Urinary bladder (tissue), 4 donors: ENCODE data around the gene CHCHD6. TPM values are rescaled to one million over a fixed set of nuclear protein-coding genes. Genes with fewer than 3 reads are reported as not detected.

ENCODE experiments used
- DNase-seq: peaks from one replicate; pipeline ENCODE4 v3.0.0-alpha.2; 2015; ENCODE audit errors: extremely low spot score
- H3K27ac ChIP-seq: one replicate; pipeline ENCODE4 v1.5.1; 2013; ENCODE audit warnings: low read depth, mild to moderate bottlenecking, moderate library complexity
- H3K36me3 ChIP-seq: one replicate; pipeline ENCODE4 v1.6.1; 2013; ENCODE audit warnings: mild to moderate bottlenecking, moderate library complexity; ENCODE audit not compliant: insufficient read depth
- H3K4me1 ChIP-seq: one replicate; pipeline ENCODE4 v1.6.1; 2013; ENCODE audit warnings: mild to moderate bottlenecking, moderate library complexity; ENCODE audit not compliant: insufficient read depth
- H3K4me3 ChIP-seq: one replicate; pipeline ENCODE4 v1.5.1; 2013; ENCODE audit warnings: low read depth, low read length
- WGBS: extraction: QIAGEN DNeasy Blood & Tissue Kit; methylation state at CpG from one replicate; pipeline ENCODE4 v1.1.7; 2013; 5-methylcytosine and 5-hydroxymethylcytosine counted together
- polyA plus RNA-seq: library from polyadenylated mRNA; stranded (reverse); fragments of 200-250 nt; gene quantifications from one replicate; pipeline ENCODE4 v1.2.3, GENCODE V29; 2013
- total RNA-seq: library from RNA; depleted of rRNA; stranded (reverse); fragments of >200 nt; gene quantifications from one replicate; pipeline ENCODE4 v1.2.3, GENCODE V29; 2014
- donor health status: healthy with polysubstance abuse.
- donor health status: healthy.

The CHCHD6 gene
- total and polyA plus RNA-seq, 2 donors: 5.4 to 20.9 TPM

DNA sequence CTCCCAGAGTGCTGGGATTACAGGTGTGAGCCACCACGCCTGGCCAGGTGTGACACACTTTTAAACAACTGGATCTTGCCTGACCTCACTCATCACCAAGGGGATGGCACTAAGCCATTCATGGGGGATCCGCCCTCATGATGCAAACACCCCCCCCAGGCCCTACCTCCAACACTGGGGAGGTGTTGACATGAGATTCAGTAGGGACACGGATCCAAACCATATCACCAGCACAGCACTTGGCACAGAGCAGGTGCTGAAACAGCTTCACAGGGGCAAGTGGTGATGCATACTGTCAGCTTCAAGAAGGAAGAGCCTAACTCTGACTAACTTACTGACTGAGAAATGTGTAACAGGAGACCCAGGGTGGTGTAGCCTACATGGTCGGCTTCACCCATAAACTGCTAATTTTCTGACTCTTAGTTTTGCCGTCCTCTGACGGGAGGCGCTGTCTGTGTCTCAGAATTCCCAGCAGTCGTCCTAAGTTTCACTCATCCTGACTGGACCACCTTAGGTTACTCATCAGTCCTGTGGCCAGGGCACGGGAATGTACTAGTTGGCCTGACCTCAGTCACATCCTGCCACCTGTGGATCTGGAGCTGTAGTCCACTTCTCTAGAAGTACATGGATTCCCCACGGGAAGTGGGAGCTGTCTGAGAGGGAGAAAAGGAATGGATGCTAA, 197.0 kb downstream of the CHCHD6 start:
- 92% methylated on average over 10 of the region's 10 CpGs for WGBS
- H3K36me3 ChIP-seq: no peaks in the 10 kb centered on the region

DNA sequence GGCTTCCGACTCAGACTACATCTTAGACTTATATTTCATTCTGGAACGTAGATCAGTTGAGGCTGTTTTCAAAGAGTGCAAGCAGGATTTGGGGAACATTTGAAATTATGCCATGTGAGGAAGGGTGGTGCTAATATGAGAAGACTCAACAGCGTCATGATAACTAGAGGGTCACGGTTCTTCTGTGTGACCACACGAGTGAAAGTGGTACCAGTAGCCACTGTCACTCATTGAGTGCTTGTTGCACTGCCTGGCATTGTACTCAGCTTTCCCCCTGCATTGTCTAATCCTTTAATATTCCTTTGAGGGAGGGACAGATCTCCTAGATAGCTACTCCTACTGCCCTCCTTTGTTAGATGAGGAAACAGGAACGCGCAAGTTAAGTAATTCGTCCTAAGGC, 197.6 kb downstream of the CHCHD6 start:
- H3K36me3 ChIP-seq: no peaks in the 10 kb centered on the region
- no peak overlapping the region for H3K27ac ChIP-seq
- DNase-seq: no peak
- 96% methylated on average over 8 of the region's 8 CpGs for WGBS
- no peak overlapping the region for H3K4me3 ChIP-seq
- no peaks in the 10 kb centered on the region for H3K4me1 ChIP-seq

More for the DNA sequence above, 197.0 kb downstream of the CHCHD6 start:
- DNase-seq: no peak
- Histone ChIP-seq H3K4me1 (no peaks in the 10 kb centered on the region), H3K4me3 (no peak overlapping the region), H3K27ac (no peak overlapping the region)

DNA sequence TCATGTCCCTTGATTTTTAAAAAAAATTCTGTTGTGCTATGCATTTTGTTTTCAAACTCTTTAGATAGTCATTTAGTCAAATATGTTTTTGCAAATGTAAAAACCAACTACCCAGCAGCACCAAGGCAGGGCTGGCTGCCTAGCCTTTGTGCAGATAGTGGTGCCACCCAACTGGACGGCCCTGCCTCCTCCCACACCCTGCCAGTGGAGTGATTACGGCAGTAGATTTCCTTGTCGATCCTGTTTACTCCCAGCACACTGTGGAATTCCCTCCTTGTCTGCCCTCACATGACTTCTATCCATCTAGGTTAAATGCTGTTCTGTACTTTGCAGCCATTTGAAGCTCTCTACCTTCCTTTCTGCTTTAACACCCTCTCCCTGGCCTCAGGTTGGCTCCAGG, 199.5 kb downstream of the CHCHD6 start:
- no peak for DNase-seq
- Histone ChIP-seq H3K4me1 (no peaks in the 10 kb centered on the region), H3K36me3 (no peaks in the 10 kb centered on the region), H3K27ac (no peak overlapping the region), H3K4me3 (no peak overlapping the region)
- 74% methylated on average over 3 of the region's 3 CpGs for WGBS

DNA sequence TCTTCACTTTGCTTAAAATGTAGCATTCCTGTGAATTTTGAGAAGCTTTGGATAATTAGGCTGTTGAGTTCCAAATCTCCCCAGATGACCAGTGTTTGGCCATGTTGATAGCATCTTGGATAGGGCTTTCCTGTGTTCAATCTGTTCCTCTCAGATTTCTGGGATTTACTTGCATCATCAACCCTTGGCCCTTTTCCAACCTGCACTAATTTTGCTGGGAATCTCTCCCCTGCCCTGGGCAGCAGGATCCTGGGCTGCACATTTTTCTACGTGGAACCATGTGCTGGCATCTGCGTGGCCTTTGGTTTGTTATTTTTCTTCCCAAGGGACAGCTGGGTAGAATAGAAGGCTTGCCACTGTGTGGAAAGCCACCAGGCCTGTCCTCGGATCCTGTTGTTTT, 203.5 kb downstream of the CHCHD6 start:
- Histone ChIP-seq H3K27ac (no peak overlapping the region), H3K4me3 (no peak overlapping the region), H3K36me3 (no peaks in the 10 kb centered on the region), H3K4me1 (no peaks in the 10 kb centered on the region)
- WGBS: 85% methylated on average over 3 of the region's 3 CpGs
- no peak for DNase-seq

DNA sequence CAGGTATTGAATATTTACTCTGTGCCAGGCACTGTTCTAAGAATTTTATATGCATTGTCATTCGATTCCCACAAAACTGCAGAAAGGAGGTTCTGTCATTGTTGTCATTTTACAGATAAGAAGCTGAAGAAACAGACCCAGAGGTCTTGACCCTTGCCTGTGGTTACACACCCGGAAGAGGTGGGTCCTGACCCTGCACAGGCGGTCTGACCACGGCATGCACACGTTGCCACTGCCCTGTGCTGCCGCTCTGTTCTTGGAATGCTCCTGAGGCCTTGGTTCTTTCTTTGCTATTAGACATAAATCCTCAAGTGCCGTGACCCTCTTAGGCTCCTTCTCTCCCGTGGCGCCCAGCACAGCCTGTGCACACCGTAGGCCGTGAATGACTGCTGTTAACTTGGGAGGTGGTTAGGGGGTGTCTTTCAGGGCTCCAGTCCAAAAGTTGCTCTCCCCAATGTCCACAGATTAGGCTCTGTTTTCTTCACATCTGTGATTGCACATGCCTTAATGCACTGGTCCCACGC, 204.8 kb downstream of the CHCHD6 start:
- Histone ChIP-seq H3K27ac (no peak overlapping the region), H3K4me3 (no peak overlapping the region), H3K36me3 (no peaks in the 10 kb centered on the region), H3K4me1 (no peaks in the 10 kb centered on the region)
- WGBS: 82% methylated on average over 12 of the region's 12 CpGs
- no peak for DNase-seq

DNA sequence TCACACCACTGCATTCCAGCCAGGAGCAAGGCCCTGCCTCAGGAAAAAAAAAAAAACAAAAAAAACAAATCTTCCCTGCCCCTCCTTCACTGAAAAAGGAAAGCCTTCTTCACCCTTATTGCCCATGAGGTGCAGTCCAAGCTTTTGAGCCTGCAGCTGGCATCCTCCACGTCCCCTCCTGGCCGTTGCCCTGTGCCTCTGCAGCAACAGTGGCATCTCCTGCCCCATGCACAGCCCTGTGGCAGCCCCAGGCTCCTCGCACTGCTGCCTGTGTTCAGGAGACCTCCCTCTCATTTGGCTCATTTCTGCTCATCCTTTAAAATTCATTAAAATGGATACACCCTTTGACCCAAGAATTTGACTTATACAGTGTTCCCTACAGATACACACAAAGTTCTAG, 206.2 kb downstream of the CHCHD6 start:
- Histone ChIP-seq H3K27ac (no peak overlapping the region), H3K4me3 (no peak overlapping the region), H3K4me1 (no peaks in the 10 kb centered on the region), H3K36me3 (no peaks in the 10 kb centered on the region)
- WGBS: 78% methylated on average over 3 of the region's 3 CpGs
- no peak for DNase-seq

DNA sequence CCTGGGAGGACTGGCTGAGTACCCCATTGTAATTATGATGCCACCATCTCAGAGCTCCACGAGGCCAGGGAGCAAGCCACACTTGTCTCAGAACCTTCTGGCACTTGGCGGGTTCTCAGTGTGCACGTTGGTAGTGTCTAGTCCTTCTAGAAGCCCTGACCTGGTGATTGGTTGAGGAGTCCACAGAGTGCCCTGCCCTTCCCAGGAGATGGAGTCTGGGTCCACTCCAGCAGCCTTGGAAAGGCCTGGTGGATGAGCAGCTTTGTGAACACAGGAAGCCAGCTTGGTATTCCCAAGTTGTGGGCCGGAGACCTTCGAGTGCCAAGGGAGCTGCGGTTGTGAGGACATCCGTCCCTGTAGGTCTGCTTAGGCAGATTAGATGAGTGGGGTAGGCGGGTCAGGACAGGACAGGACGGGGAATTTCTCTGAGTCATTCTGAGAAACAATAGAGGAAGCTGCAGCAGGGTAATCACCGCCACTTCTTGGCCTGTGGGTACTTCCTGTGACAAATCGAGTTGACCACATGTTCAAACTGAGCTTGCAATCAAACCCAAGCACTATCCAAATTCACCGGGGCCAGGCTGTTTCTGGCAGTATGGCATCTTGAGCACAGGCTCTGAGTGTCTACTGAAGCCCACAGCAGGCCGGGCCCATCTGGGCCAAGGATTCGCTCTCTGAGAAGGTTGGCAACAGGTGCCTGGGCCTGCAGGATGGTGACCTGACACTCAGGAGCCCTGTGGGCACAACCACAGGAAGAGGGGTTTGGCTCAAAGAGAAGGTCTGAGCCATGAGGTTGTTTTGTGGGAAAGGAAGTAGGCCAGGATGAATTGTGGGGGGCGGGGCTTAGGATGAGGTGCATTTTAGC, 207.4 kb downstream of the CHCHD6 start:
- no peaks in the 10 kb centered on the region for H3K4me1 ChIP-seq
- DNase-seq: no peak
- whole genome bisulfite sequencing: 76% methylated on average over 15 of the region's 15 CpGs
- H3K36me3 ChIP-seq: no peaks in the 10 kb centered on the region
- no peak overlapping the region for H3K4me3 ChIP-seq
- H3K27ac ChIP-seq: no peak overlapping the region

DNA sequence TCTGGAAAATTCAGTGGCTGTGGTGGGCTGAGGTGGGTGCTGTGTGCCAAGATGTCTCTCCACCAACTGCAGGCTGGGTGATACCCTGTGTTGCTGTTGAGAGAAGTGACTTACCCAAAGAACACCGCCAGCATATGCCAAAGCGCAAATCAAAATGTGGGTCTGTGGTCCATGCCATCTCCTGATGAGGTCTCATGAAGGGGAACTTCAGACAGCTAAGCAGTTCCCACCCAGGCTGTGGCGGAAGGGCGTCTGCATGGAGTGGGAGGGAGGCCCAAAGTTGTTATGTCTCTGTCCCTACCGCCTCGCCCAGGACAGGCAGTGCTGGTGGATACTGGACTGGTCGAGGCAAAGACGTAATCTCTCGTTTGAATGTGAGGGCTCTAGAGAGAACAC, 208.0 kb downstream of the CHCHD6 start:
- Histone ChIP-seq H3K4me3 (no peak overlapping the region), H3K36me3 (no peaks in the 10 kb centered on the region), H3K27ac (no peak overlapping the region), H3K4me1 (no peaks in the 10 kb centered on the region)
- 96% methylated on average over 9 of the region's 9 CpGs for WGBS
- no peak for DNase-seq

DNA sequence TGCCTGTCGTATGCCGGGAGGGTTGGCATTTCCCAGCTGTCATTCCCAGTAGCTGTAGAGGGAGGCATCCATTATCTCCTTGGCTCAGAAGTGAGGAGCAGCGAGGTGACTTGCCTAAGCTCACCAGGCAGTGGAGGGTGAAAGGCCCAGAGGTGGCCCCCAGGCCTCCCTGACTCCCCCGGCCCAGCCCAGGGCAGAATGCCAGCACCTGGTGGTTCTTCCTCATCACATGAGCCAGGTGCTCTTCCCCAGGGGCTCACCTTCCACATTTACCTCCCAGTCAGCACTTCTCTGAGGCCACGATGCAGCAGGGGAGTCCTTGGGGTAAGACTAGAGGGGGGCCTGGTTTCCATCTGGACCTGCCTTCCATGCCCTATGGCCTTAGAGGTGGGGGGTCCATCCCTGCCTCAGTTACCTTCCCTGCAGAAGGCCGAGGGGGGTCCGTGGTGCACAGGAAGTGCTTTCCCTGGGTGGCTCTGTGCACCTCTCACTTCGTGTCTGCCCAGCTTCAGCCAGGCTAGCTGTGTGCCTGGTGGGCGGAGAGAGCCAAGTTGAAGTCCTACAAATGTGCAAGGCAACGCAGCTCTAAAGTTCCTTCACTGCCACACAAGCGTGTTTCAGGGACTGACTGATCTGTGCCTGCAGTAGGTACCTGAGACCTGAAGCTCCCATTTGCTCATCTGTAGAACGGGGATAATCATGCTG, 208.6 kb downstream of the CHCHD6 start:
- 96% methylated on average over 12 of the region's 12 CpGs for WGBS
- Histone ChIP-seq H3K36me3 (no peaks in the 10 kb centered on the region), H3K4me3 (no peak overlapping the region), H3K4me1 (no peaks in the 10 kb centered on the region), H3K27ac (no peak overlapping the region)
- no peak for DNase-seq

DNA sequence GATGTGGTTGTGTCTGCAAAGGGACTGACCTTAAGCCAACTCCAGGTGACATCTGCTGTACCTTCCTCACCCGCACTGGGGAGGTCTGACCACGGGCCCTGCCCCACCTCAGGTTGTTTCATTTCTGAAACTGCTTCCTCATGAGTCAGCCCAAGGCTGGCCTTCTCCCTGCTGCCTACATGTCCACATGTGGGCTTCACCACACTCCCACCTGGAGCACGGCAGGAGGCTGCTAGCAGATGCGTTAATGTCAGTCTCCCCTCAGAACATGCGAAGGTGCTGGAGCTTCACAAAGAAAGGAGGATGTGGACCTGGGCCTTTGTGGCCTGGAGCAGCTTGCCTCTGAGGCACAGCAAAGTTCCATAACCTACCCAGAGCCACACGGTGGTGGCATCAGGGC, 209.5 kb downstream of the CHCHD6 start:
- Histone ChIP-seq H3K27ac (no peak overlapping the region), H3K36me3 (no peaks in the 10 kb centered on the region), H3K4me1 (no peaks in the 10 kb centered on the region), H3K4me3 (no peak overlapping the region)
- WGBS: 94% methylated on average over 6 of the region's 6 CpGs
- DNase-seq: no peak

DNA sequence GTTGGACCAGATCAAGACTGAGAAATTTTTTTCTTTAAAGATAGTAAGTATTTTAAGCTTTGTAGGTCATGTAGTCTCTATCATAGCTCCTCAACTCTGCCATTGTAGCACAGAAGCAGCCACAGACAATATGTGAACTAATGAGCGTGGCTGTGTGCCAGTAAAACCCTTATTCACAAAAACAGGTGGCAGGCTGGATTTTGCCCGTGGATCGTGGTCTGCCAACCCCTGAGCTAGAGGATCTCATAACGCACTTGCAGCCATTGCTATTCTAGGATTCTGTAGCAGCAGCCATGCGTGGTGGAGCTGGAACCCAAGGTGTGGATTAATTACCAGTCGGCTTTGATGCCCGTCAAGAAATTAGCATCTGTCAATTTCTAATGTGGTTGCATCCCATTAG, 210.2 kb downstream of the CHCHD6 start:
- Histone ChIP-seq H3K4me1 (no peaks in the 10 kb centered on the region), H3K4me3 (no peak overlapping the region), H3K27ac (no peak overlapping the region), H3K36me3 (no peaks in the 10 kb centered on the region)
- DNase-seq: no peak
- 87% methylated on average over 7 of the region's 7 CpGs for WGBS

DNA sequence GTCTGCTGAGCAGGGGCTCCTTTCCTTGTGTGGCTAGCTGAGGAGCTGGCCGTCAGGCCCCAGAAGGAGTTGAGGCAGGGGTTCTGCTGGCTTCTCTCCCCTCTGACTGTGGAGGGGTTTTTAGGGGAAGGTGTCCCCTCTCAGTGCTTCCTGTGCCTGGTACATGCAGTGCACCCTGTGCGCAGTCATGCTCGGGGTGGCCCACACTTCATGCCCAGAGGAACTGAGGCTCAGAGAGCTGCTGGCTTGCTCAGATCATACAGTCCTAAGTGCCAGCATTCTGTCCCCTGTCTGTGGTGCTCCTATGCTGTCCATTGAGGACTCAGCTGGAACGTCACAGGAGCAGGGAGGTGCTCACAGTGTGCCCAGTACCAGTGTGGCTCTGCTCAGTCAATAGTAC, 211.0 kb downstream of the CHCHD6 start:
- WGBS: 97% methylated on average over 4 of the region's 4 CpGs

DNA sequence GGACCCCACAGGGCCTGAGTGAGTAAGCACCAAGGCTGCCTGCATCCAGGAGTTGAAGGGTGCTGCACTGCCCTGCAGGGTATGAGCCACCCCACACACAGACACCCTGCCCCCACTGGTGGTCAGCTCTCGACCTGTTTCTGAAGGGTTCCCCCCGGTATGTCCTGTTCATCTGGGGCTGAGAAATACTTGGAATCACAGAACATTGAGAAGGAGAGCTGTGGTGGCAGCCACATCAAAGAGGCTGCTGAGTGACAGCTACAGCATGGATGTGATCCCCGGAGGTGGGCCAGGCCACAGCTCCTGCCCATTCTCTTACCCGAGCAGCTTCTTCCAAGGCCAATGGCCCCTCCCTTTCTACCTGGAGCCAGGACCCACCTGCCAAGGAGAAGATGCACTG, 212.5 kb downstream of the CHCHD6 start:
- Histone ChIP-seq H3K4me1 (no peaks in the 10 kb centered on the region), H3K36me3 (no peaks in the 10 kb centered on the region), H3K4me3 (no peak overlapping the region), H3K27ac (no peak overlapping the region)
- WGBS: 94% methylated on average over 4 of the region's 4 CpGs
- DNase-seq: no peak

More for the DNA sequence above, 211.0 kb downstream of the CHCHD6 start:
- DNase-seq: no peak
- no peaks in the 10 kb centered on the region for H3K36me3 ChIP-seq
- no peaks in the 10 kb centered on the region for H3K4me1 ChIP-seq
- no peak overlapping the region for H3K27ac ChIP-seq
- H3K4me3 ChIP-seq: no peak overlapping the region
